Measurements from ENCODE around the gene HMGB3. TPM values are rescaled to one million over a fixed set of nuclear protein-coding genes. Genes with fewer than 3 reads are reported as not detected.

HMGB3 gene
- total RNA-seq, 1 experiment from 2014 or later: 251 TPM

DNA sequence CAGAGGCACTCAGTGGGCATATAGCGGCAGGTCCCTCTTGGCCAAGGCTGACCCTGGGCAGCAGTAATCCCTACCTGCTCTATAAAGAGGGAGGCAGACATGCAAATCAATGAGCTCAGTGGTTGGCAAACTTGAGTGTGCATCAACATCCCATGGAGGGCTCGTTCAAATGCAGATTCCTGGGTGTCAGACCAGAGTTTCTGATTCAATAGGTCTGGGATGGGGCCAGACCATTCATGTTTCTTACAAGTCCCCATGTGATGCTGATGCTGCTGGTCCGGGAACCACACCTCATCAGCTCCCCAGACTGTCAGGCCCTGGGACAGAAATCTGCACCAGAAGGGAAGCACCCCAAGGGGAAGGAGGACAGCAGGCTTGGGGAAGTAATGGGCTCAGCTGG is 38.9 kb upstream of the HMGB3 start:
- DNase-seq (ENCODE audit: low read depth, low spot score) (no peak), ATAC-seq (no peak)
- TF ChIP-seq POLR2AphosphoS5 (IDR thresholded peaks at IDR 0.05; ENCODE audit: low read depth, low read length) (no peak), TCF7L2 (IDR thresholded peaks at IDR 0.05; ENCODE audit: low read depth, low read length) (no peak), SIN3A (IDR thresholded peaks at IDR 0.05; ENCODE audit: borderline replicate concordance, insufficient read depth, low read depth, low read length) (no peak)
- TF ChIP-seq, protein P1, sequence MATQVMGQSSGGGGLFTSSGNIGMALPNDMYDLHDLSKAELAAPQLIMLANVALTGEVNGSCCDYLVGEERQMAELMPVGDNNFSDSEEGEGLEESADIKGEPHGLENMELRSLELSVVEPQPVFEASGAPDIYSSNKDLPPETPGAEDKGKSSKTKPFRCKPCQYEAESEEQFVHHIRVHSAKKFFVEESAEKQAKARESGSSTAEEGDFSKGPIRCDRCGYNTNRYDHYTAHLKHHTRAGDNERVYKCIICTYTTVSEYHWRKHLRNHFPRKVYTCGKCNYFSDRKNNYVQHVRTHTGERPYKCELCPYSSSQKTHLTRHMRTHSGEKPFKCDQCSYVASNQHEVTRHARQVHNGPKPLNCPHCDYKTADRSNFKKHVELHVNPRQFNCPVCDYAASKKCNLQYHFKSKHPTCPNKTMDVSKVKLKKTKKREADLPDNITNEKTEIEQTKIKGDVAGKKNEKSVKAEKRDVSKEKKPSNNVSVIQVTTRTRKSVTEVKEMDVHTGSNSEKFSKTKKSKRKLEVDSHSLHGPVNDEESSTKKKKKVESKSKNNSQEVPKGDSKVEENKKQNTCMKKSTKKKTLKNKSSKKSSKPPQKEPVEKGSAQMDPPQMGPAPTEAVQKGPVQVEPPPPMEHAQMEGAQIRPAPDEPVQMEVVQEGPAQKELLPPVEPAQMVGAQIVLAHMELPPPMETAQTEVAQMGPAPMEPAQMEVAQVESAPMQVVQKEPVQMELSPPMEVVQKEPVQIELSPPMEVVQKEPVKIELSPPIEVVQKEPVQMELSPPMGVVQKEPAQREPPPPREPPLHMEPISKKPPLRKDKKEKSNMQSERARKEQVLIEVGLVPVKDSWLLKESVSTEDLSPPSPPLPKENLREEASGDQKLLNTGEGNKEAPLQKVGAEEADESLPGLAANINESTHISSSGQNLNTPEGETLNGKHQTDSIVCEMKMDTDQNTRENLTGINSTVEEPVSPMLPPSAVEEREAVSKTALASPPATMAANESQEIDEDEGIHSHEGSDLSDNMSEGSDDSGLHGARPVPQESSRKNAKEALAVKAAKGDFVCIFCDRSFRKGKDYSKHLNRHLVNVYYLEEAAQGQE (IDR thresholded peaks at IDR 0.05; ENCODE audit: insufficient read depth in 1 of 2, low read depth in 2 of 2, low read length in 1 of 2): no peak
- TF ChIP-seq, protein P2, sequence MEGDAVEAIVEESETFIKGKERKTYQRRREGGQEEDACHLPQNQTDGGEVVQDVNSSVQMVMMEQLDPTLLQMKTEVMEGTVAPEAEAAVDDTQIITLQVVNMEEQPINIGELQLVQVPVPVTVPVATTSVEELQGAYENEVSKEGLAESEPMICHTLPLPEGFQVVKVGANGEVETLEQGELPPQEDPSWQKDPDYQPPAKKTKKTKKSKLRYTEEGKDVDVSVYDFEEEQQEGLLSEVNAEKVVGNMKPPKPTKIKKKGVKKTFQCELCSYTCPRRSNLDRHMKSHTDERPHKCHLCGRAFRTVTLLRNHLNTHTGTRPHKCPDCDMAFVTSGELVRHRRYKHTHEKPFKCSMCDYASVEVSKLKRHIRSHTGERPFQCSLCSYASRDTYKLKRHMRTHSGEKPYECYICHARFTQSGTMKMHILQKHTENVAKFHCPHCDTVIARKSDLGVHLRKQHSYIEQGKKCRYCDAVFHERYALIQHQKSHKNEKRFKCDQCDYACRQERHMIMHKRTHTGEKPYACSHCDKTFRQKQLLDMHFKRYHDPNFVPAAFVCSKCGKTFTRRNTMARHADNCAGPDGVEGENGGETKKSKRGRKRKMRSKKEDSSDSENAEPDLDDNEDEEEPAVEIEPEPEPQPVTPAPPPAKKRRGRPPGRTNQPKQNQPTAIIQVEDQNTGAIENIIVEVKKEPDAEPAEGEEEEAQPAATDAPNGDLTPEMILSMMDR (IDR thresholded peaks at IDR 0.05): no peak
- no peak overlapping the region for H3K4me3 ChIP-seq (ENCODE audit: low read depth in 2 of 2, low read length in 2 of 2)
- intact Hi-C loops (cut with micrococcal nuclease; ENCODE audit: unreplicated experiment) (no loop called here), in situ Hi-C loops (cut with HindIII; ENCODE audit: low pct_unique_long_range_greater_than_20kb, low sequenced_read_pairs) (no loop called here)
- POLR2A ChIA-PET: no interaction called here
- no peaks in the 10 kb centered on the region for H3K36me3 ChIP-seq (ENCODE audit: control insufficient read depth, insufficient read depth, low read length)
- no TSS peak for BruUV-seq (replicated peaks)
- no peak overlapping the region for H3K27ac ChIP-seq (ENCODE audit: low read length)
- H3K9me3 ChIP-seq (ENCODE audit: control insufficient read depth, insufficient read depth, low read depth, low read length): no peaks in the 10 kb centered on the region
- H3K27me3 ChIP-seq (ENCODE audit: control insufficient read depth, insufficient read depth, low read length): no peaks in the 10 kb centered on the region
- no peaks in the 10 kb centered on the region for H3K4me1 ChIP-seq (ENCODE audit: control insufficient read depth, insufficient read depth, low read length)
- CTCF ChIA-PET: no interaction called here

DNA sequence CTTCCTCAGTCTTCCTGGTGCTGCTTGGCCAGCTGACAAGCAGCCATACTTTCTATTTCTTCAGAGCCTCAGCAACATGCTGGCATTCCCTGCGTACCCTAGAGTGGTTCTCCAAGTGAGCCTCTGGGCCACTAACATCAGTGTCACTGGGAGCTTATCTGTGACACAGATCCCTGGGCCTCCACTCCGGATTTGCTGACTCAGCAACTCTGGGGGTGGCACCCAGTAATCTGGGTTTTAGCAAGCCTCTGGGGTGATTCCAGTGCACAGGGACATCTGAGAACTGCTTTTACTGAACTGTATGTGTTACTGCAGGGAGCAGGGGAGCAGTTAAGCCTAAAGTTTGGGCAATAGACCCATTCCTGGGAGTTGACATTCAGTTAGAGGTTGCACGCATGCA is 28.2 kb upstream of the HMGB3 start:
- intact Hi-C loops (cut with micrococcal nuclease; ENCODE audit: unreplicated experiment) (no loop called here), in situ Hi-C loops (cut with HindIII; ENCODE audit: low pct_unique_long_range_greater_than_20kb, low sequenced_read_pairs) (no loop called here)
- H3K9me3 ChIP-seq (ENCODE audit: control insufficient read depth, insufficient read depth, low read depth, low read length): no peaks in the 10 kb centered on the region
- H3K27ac ChIP-seq (ENCODE audit: low read length): no peak overlapping the region
- BruUV-seq (replicated peaks): no TSS peak
- ATAC-seq: no peak
- H3K4me3 ChIP-seq (ENCODE audit: low read depth in 2 of 2, low read length in 2 of 2): no peak overlapping the region
- no peaks in the 10 kb centered on the region for H3K36me3 ChIP-seq (ENCODE audit: control insufficient read depth, insufficient read depth, low read length)
- ChIA-PET CTCF (no interaction called here), POLR2A (interaction anchor here (0.7 kb wide), 1 partner anchor 10 kb away, joined by 5 read pairs; no protein-coding TSS in a partner anchor)
- DNase-seq (ENCODE audit: low read depth, low spot score): no peak
- TF ChIP-seq, protein P2 (IDR thresholded peaks at IDR 0.05): no peak
- TF ChIP-seq TCF7L2 (IDR thresholded peaks at IDR 0.05; ENCODE audit: low read depth, low read length) (no peak), SIN3A (IDR thresholded peaks at IDR 0.05; ENCODE audit: borderline replicate concordance, insufficient read depth, low read depth, low read length) (no peak), POLR2AphosphoS5 (IDR thresholded peaks at IDR 0.05; ENCODE audit: low read depth, low read length) (no peak)
- TF ChIP-seq, protein P1 (IDR thresholded peaks at IDR 0.05; ENCODE audit: insufficient read depth in 1 of 2, low read depth in 2 of 2, low read length in 1 of 2): no peak
- no peaks in the 10 kb centered on the region for H3K4me1 ChIP-seq (ENCODE audit: control insufficient read depth, insufficient read depth, low read length)
- H3K27me3 ChIP-seq (ENCODE audit: control insufficient read depth, insufficient read depth, low read length): no peaks in the 10 kb centered on the region
